Purkinje cell (primary cell): ENCODE measurements around the gene TMPO. TPM values are rescaled to one million over a fixed set of nuclear protein-coding genes. Genes with fewer than 3 reads are reported as not detected.

Experiments
- polyA plus RNA-seq: library from polyadenylated mRNA; unstranded; fragments of >200 nt; fragmentation: Nextera tagmentation; gene quantifications from 2 replicates; pipeline ENCODE4 v1.2.1, GENCODE V29; 2014

TMPO gene, protein sequence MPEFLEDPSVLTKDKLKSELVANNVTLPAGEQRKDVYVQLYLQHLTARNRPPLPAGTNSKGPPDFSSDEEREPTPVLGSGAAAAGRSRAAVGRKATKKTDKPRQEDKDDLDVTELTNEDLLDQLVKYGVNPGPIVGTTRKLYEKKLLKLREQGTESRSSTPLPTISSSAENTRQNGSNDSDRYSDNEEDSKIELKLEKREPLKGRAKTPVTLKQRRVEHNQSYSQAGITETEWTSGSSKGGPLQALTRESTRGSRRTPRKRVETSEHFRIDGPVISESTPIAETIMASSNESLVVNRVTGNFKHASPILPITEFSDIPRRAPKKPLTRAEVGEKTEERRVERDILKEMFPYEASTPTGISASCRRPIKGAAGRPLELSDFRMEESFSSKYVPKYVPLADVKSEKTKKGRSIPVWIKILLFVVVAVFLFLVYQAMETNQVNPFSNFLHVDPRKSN
- polyA plus RNA-seq: 6.4 and 8.0 TPM in 2 replicates

DNA sequence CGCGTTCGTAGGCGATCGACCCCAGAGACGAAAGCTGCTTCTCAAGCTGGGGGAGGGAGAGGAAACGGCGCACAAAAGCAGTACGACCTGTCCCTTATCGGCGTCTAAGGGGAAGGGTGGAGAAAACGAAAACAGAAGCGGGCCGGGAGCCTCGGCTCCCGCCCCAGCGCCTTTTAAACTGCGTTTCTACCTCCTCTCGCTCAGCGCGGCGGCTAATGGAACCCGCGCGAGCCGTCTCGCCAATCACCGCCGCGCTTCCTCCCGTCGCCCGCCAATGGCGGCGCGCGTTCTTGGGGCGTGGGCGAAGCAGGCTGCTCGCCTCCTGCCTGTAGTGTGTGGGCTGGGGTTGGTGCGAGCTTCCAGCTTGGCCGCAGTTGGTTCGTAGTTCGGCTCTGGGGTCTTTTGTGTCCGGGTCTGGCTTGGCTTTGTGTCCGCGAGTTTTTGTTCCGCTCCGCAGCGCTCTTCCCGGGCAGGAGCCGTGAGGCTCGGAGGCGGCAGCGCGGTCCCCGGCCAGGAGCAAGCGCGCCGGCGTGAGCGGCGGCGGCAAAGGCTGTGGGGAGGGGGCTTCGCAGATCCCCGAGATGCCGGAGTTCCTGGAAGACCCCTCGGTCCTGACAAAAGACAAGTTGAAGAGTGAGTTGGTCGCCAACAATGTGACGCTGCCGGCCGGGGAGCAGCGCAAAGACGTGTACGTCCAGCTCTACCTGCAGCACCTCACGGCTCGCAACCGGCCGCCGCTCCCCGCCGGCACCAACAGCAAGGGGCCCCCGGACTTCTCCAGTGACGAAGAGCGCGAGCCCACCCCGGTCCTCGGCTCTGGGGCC lies at the start of gene TMPO:
Gene TMPO, plus strand, starts transcription at position 304 of the 824 bp plus-strand sequence. Its CDS starts 278 bp downstream, at position 582.

DNA sequence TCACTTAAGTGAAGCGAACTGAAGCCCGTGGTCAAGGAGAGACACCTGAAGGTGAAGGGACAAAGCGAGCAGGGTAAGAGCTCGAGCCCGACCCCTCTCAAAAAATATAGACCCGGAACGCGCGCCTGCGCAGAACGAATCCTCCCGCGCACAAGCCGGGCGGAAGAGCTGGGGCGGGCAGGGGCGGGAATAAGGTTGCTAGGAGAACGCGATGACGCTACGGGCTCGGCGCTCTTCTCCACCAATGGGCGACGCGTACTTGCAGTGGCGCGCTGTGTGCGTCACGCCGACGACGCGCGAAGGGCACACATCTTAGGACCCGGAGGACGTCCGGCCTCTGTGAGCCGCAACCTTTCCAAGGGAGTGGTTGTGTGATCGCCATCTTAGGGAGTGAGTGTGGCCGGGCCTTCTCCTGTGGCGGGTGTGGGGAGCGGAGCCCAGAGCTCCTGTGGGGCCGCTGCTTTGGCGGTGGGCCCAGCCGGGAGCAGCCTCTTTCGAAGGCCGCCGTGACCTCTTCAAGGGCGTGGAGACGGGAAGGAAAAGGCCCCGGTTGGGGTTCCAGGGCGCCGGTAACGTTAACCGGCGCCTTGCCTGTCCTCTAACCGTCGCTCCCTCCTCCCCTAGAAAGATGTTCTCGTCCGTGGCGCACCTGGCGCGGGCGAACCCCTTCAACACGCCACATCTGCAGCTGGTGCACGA lies 78.1 kb downstream of the TMPO start, which contains the start of gene SLC25A3:
Gene SLC25A3, plus strand, starts transcription at position 336 of the 699 bp plus-strand sequence. Its CDS starts 293 bp downstream, at position 629.

Other genes with a start within 250 kb of the TMPO start
- gene SLC25A3, start 78.1 kb downstream of the TMPO start, polyA plus RNA-seq: 481 and 534 TPM in 2 replicates
- 0.11 and 1.2 TPM in 2 replicates for gene IKBIP, start 129.2 kb downstream of the TMPO start, polyA plus RNA-seq
- gene APAF1, start 129.7 kb downstream of the TMPO start, polyA plus RNA-seq: 3.5 and 12.4 TPM in 2 replicates